DMS153 (cell line): ENCODE data around the gene KCNK4.

Experiments
- DNase-seq: peaks from one replicate; lab custom pipeline; 2025; lab: John Stamatoyannopoulos, UW

Gene KCNK4

DNA sequence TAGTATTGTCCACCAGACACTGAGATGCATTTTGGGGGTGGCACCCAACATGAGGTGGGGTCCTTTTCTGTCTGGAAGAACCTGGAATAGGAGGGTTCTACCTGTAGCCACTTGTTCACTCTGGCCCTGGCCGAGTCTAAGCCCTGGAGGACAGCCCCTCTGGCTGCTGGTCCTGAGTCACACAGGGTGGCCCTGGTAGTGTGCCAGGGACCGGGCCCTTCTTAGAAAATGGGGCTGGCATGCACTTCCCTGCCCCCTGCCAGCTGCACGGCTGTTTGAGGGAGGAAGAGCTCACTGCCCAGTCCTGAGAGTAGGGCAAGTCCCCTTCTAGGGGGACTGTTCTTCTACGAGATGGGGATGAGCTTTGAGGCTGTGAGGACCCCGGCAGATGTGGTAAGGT lies 37.6 kb upstream of the KCNK4 start:
- DNase-seq: no peak

DNA sequence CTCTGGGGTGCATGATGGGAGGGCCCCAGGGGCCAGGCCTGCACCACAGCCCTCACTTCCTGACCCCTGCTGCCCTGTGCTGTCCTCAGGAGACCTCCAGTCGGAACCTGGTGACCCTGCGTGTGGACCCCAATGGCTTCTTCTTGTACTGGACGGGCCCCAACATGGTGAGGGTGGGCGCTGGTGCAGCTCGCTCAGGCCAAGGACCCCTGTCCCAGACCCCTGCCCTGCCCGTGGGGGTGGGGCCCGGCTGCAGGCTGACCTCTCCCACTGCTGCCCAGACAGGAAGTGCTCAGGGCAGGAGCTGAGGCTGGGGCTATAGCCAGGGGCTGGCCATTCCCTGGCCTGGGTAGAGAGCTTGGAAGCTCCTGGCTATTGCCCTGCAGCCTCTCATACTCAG lies 36.8 kb upstream of the KCNK4 start:
- no peak for DNase-seq

DNA sequence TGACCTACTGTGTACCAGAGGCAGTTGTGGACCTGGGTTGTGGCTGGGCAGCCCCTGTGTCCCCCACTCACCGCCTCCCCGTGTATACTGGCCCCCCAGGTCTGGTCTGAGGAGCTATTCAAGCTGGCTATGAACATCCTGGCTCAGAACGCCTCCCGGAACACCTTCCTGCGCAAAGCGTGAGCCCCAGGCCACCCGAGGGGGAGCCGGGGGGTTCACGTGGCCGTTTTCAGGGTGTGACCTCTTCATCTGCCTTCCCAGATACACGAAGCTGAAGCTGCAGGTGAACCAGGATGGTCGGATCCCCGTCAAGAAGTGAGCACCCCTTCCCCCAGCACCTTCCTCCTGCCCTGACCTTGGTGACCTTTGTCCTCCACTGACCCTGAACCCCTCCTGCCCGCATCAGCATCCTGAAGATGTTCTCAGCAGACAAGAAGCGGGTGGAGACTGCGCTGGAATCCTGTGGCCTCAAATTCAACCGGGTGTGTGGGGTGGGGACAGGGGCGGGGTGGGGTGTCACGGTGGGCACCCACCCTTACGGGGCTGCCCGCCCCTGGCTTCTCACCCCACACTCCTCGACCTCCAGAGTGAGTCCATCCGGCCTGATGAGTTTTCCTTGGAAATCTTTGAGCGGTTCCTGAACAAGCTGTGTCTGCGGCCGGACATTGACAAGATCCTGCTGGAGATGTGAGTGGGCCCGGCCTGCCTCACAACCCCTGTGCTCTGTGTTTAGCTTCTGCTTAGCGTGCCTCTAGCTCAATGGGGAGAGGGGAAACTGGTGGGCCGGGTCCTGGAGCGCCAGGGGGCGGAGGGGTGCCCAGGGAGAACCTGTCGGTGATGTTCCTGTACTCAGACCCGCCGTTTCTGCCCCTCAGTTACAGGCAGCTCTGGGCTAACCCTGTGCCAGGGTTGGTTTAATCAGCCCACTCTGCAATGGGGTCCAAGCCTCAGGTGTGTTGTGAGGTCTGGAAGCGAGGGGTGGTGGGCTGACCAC lies 35.7 kb upstream of the KCNK4 start:
- DNase-seq: no peak

DNA sequence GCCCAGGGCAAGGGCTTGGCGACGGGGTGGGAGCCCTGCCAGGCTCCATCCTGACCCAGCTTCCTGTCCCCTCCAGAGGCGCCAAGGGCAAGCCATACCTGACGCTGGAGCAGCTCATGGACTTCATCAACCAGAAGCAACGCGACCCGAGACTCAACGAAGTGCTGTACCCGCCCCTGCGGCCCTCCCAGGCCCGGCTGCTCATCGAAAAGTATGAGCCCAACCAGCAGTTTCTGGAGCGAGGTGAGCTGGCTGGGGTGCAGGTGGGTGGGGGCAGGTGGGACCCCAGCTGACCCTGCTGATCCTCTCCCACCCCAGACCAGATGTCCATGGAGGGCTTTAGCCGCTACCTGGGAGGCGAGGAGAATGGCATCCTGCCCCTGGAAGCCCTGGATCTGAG lies 34.8 kb upstream of the KCNK4 start:
- DNase-seq: no peak

DNA sequence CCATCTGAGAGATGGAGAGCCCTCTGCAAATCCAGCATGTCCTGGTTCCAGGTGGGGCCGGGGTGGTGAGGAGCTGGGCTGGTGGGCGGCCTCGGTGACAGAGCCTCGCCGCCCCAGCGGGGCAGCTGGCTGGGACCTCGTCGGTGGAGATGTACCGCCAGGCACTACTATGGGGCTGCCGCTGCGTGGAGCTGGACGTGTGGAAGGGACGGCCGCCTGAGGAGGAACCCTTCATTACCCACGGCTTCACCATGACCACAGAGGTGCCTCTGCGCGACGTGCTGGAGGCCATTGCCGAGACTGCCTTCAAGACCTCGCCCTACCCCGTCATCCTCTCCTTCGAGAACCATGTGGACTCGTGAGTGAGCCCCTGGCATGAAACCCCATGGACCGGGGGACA lies 32.7 kb upstream of the KCNK4 start:
- DNase-seq: no peak

DNA sequence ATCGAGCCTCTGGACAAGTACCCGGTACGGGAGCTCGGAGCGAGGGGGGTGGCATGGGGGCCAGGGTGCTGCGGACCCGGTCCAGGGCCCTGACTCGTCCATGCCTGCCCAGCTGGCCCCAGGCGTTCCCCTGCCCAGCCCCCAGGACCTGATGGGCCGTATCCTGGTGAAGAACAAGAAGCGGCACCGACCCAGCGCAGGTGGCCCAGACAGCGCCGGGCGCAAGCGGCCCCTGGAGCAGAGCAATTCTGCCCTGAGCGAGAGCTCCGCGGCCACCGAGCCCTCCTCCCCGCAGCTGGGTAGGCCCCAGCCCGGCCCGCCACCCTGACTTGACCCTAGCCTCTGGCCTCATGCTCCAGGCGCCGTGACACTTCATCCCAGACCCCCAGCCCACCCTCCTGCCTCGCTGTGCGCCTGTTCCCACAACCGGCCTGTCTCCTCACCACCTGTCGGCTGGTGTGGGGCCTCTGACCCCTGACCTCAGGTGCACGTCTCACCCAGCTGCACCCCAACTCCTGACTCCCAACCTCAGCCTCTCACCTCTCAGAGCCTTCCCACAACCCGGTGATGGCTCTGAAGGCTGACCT lies 32.1 kb upstream of the KCNK4 start:
- DNase-seq: no peak

DNA sequence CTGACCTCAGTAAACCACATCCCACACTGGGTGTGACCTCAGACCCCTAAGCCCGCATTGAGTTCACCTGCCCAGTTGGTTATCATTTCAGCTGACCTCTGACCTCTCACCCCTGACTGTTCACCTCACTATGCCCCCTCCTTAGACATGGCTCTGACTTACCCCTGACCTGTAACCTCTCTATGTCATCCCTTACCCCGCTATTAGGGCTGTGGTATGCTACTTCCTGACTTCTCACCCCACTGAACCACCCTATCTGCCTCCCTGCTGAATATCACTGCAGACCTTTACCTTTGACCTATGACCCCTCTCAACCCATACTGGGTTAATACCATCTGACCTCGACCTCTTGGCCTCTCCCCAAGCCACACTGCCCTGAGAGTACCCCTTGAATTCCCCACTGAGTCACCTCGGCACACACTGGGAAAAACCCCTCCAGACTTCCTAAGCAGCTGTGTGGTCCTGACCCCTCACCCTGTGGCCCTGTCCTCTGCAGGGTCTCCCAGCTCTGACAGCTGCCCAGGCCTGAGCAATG lies 31.5 kb upstream of the KCNK4 start:
- no peak for DNase-seq

DNA sequence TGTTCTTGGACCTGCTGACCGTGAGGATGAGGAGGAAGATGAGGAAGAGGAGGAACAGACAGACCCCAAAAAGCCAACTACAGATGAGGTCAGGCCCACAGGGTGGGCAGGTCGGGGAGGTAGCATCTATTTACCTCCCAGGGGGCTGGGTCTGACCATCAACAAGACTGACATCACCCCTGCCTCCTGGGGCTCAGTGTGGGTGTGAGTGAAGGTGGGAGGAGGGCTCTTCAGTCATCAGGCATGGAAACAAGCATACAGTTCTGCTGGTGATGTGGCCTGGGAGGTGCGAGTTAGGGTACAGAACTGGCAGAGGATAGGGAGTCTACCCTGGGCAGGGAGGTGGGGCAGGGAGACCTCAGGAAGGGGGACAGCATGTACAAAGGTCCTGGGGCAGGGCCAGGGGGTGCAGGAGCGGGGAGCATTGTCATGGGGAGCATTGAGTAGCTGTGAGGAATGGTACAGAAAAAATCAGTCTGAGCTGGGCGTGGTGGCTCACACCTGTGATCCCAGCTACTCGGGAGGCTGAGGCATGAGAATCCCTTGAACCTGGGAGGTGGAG lies 30.9 kb upstream of the KCNK4 start:
- no peak for DNase-seq

DNA sequence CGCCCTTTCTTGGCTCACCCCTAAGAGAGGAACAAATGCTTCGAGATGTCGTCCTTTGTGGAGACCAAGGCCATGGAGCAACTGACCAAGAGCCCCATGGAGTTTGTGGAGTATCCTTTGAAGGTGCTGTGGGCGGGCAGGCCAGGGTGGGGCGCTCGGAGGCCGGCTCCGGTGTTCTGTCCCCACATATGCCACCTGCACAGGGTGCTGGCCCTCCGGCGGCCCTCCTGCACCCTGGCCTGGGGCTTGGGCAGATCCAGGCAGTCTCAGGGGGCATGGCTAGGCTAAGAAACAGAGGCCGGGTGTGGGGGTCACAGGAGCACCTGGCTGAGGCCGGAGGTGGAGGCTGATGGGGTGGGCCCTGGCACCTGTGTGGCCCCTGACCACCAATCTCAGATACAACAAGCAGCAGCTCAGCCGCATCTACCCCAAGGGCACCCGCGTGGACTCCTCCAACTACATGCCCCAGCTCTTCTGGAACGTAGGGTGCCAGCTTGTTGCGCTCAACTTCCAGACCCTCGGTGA lies 29.5 kb upstream of the KCNK4 start:
- DNase-seq: no peak

DNA sequence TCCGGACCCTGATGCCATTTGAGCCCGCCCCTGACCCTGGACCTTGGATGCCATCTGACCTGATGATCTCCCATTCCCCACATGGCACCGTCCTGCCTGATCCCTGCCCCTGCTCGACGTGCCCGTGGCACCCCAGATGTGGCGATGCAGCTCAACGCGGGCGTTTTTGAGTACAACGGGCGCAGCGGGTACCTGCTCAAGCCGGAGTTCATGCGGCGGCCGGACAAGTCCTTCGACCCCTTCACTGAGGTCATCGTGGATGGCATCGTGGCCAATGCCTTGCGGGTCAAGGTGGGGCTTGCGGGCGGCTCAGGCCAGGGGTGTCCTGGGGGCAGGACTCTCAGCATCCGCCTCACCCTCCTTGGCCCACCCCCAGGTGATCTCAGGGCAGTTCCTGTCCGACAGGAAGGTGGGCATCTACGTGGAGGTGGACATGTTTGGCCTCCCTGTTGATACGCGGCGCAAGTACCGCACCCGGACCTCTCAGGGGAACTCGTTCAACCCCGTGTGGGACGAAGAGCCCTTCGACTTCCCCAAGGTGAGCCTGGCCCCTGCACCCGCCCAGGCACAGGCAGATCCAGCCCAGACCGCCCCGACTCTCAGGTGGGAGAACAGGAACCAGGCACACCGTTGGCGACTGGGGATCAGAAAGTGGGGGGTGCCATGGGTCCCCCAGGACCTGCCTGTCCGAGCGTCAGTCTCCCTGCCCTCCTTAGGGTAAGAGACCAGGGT lies 28.7 kb upstream of the KCNK4 start:
- DNase-seq: no peak

DNA sequence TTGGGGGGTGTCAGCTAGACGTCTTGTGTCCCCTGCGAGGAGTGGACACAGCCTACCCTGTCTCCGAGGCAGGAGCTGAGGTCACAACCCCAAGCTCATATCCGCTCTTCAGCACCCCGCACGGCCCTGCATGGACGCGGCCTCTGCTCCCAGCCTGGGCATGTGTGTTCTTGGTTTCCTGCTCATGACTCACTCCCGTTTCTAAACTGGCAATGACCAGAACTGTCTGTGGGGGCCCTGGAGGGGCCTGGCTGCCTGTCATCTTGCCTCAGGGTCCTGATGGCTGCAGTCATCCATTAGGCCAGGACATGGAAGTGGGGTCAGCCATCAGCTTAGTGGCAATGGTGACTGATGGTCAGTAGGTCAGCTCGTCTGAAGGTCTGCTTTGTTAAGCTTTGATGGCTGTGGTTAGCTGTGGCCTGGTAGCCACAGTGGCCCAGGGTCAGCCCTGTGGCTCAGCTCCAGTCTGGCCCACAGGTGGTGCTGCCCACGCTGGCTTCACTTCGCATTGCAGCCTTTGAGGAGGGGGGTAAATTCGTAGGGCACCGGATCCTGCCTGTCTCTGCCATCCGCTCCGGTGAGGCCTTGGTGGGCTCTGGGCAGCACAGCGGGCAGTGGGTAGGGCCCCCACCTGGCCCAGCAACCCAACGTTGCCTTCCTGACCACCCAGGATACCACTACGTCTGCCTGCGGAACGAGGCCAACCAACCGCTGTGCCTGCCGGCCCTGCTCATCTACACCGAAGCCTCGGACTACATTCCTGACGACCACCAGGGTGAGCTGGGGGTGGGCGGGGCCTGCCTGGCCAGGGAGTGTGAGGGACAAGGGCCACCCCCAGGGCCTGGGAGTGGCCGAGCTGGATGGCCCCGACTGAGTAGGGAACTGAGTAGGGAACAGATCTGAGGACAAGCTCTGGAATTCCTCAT lies 27.8 kb upstream of the KCNK4 start:
- no peak for DNase-seq

DNA sequence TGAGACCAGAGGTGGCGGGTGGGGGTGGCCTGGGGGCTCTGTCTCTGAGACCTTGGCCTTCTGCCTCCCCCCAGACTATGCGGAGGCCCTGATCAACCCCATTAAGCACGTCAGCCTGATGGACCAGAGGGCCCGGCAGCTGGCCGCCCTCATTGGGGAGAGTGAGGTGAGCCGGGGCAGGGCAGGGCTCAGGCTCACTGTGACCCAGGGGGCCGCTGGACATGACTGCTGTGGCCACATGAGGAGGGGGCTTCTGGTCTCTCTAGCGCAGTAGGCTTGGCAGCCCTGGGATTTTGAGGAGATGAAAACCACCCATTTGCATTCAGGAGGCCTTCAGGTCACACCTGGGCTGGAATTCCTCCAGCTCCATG lies 27.2 kb upstream of the KCNK4 start:
- no peak for DNase-seq

DNA sequence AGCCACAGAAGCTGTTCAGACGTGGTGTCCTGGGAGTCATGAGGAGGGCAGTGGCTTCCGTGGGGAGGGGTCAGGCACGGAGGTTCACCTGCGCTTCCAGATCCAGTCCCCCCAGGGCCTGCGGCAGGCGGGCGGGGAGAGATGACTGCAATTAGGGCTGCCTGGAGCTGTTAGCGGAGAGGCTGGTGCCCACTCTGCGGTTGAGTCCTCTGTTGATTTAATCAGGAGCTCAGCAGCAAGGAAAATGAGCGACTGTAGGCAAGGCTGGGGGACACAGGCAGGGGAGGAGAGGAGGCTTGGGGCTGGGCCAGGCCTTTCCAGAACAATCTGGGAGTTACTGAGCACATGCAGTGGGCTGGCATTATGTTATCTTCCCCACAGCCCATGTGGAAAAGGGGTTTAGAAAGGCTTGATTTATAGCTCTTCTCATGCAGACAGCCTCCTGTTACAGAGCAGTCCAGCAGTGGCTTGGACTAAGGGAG lies 26.7 kb upstream of the KCNK4 start:
- DNase-seq: no peak

DNA sequence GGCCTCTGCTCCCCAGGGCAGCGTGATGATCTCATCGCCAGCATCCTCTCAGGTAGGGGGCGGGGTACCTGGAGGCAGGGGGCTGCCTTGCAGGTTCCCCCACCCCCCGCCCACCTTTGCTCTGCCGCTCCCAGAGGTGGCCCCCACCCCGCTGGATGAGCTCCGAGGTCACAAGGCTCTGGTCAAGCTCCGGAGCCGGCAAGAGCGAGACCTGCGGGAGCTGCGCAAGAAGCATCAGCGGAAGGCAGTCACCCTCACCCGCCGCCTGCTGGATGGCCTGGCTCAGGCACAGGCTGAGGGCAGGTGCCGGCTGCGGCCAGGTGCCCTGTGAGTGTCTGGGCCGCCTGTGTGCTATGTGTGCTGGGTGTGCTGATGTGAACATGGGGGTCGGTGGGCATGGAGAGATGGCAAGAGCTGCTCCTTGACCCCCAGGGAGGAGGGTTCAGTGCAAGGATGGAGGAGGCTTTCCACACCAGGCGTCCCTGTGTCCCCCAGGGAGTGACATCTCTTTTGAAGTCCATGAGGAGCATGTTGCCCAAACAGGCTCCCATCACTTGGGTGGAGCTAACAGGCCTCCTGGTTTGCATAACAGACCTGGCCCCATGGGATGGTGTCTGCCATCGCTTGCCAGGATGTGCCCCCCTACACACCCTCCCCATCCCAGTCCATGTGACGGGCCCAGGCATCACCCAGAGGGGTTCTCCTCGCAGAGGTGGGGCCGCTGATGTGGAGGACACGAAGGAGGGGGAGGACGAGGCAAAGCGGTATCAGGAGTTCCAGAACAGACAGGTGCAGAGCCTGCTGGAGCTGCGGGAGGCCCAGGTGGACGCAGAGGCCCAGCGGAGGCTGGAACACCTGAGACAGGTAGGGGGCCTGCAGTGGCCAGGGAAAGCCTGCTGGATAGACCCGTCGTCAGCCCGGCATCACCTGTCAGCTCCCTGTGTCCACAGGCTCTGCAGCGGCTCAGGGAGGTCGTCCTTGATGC lies 25.6 kb upstream of the KCNK4 start:
- no peak for DNase-seq

DNA sequence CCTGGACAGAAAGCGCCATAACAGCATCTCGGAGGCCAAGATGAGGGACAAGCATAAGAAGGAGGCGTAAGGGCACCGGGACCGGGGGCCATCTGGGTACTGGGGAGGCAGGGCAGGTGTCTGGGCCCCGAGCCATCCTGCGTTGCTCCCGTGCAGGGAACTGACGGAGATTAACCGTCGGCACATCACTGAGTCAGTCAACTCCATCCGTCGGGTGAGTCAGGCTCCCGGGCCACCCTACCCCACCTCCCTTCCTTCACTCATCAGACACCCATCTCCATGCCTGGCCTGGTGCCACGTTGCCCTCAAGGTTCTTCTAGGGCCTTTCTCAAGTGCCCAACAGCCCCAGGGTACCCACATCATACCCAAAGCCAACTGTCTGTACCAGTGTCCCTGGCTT lies 24.8 kb upstream of the KCNK4 start:
- no peak for DNase-seq

DNA sequence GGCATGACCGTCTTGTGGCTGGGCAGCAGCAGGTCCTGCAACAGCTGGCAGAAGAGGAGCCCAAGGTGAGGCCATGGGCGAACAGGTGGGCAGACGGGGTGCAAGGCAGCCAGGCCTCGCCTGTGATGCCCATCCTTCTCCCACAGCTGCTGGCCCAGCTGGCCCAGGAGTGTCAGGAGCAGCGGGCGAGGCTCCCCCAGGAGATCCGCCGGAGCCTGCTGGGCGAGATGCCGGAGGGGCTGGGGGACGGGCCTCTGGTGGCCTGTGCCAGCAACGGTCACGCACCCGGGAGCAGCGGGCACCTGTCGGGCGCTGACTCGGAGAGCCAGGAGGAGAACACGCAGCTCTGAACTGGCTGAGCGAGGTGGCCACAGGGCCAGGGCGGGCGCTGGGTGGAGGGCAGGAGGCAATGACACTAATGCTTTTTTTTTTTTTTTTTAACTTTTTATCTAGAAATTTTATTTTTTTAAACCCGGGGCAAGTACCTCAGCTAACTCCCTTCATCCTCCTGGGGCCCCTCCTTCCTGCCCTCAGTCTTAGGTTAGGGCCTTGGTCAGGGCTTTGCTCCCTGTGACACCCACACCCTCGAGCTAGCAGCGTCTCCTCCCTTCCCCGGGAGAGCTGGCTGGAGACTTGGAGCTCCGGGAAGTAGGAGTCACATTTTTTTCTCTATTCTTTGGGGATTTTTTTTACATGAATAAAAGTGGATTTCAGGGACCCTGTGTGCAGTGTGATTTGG lies 23.7 kb upstream of the KCNK4 start:
- DNase-seq: no peak

DNA sequence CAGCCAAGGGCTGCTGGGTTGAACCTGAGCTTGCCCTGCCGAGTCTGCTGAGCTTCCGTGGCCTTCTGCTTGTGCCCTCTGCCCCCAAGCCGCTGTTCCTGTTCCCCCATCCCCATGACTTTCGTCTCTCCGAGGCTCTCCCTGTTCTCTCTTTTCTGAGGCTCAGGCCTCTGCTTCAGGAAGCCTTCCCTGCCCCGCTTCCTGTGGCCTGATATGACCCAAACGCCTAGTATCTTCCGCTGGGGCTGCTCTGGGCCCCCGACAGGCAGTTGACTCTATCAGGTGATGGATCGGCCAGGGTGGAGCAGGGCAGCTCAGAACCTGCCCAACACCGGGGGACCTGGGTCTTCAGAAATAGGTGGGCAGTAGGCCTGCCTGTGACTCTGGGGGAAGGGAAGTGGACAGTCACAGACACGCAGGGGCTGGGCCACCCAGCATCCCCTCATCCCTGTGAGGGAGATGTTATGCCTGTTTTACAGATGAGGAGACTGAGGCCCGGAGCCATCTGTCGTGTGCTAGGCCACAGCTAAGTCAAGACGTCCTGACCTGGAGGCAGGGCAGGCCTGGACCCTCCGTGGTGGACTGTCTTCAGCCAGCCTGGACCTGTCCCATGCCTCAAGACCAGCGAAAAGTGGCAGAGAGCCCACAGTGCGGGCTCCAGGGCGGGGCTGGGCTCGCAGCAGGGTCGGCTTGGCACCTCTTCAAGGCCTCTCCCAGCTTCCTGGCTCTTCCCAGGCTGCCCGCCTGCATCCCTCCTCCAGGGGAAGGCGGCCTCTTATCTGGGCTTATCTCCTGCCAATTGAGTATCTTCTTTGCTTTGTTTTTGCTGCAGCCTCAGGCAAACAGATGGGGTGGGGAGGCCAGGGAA lies 22.8 kb upstream of the KCNK4 start:
- no peak for DNase-seq
